GM18951 (cell line): ENCODE data around the gene KIF2A.

ENCODE experiments used
- POLR2A ChIP-seq: IDR thresholded peaks from 4 replicates; pipeline ENCODE4 v1.6.1; 2011; ENCODE audit warnings: mild to moderate bottlenecking; ENCODE audit not compliant: insufficient read length, insufficient read depth; ENCODE audit errors: extremely low read depth
- in situ Hi-C: fragments of 300-500 bp; cut with MboI; formaldehyde crosslinking; loops from one replicate; pipeline ENCODE4 v1.12.0; 2022; ENCODE audit warnings: low sequenced_read_pairs, mixed read lengths, inconsistent platforms; ENCODE audit not compliant: unreplicated experiment

KIF2A gene

GRCh38 chr5:62348723-62349481 is 42.9 kb downstream of the KIF2A start:
- in situ Hi-C loops = no loop called here

GRCh38 chr5:62354028-62354874 is 48.2 kb downstream of the KIF2A start:
- TF ChIP-seq POLR2A = no peak
- in situ Hi-C loops = no loop called here

More at GRCh38 chr5:62348723-62349481, 42.9 kb downstream of the KIF2A start:
- no peak for TF ChIP-seq POLR2A

- in situ Hi-C loops = no loop called here
These were observed 56.7 kb downstream of the KIF2A start for GRCh38 chr5:62362701-62363100.

GRCh38 chr5:62369039-62369438 is 63.0 kb downstream of the KIF2A start:
- in situ Hi-C loops = no loop called here

More at GRCh38 chr5:62362701-62363100, 56.7 kb downstream of the KIF2A start:
- no peak for TF ChIP-seq POLR2A

GRCh38 chr5:62371409-62371808 is 65.4 kb downstream of the KIF2A start:
- in situ Hi-C loops = no loop called here
- TF ChIP-seq POLR2A = no peak

More at GRCh38 chr5:62369039-62369438, 63.0 kb downstream of the KIF2A start:
- no peak for TF ChIP-seq POLR2A

- TF ChIP-seq POLR2A = no peak
- in situ Hi-C loops = no loop called here
These were observed 66.6 kb downstream of the KIF2A start for GRCh38 chr5:62372600-62372999.

GRCh38 chr5:62373382-62373781 is 67.4 kb downstream of the KIF2A start:
- in situ Hi-C loops = no loop called here
- TF ChIP-seq POLR2A = no peak

GRCh38 chr5:62374090-62374489 is 68.1 kb downstream of the KIF2A start:
- in situ Hi-C loops = no loop called here
- no peak for TF ChIP-seq POLR2A

GRCh38 chr5:62375627-62376026 is 69.6 kb downstream of the KIF2A start:
- TF ChIP-seq POLR2A = no peak
- in situ Hi-C loops = no loop called here

GRCh38 chr5:62376064-62376463 is 70.1 kb downstream of the KIF2A start:
- no peak for TF ChIP-seq POLR2A
- in situ Hi-C loops = no loop called here

- in situ Hi-C loops = no loop called here
- no peak for TF ChIP-seq POLR2A
These were observed 79.1 kb downstream of the KIF2A start for GRCh38 chr5:62385131-62385530.

GRCh38 chr5:62385816-62386400 is 79.9 kb downstream of the KIF2A start:
- TF ChIP-seq POLR2A = no peak
- in situ Hi-C loops = no loop called here

GRCh38 chr5:62386824-62387223 is 80.8 kb downstream of the KIF2A start:
- in situ Hi-C loops = no loop called here

More at GRCh38 chr5:62386824-62387223, 80.8 kb downstream of the KIF2A start:
- TF ChIP-seq POLR2A = no peak
